ENCODE results near the gene ENTPD3.

Gene ENTPD3

GRCh38 chr3:40455328-40455727 lies 68.3 kb downstream of the ENTPD3 start:
- no peak for TF ChIP-seq CTCF (IDR thresholded peaks at IDR 0.05)

GRCh38 chr3:40456279-40456939 lies 69.4 kb downstream of the ENTPD3 start:
- no peak for TF ChIP-seq CTCF (IDR thresholded peaks at IDR 0.05)

- TF ChIP-seq CTCF (IDR thresholded peaks at IDR 0.05), result no peak
Measured at GRCh38 chr3:40456940-40457823, 70.2 kb downstream of the ENTPD3 start, which contains the start of gene RPL14. Gene RPL14 (plus strand): TSS chr3:40457339. CDS start chr3:40457472, 133 bp downstream.

GRCh38 chr3:40458473-40458872 lies 71.5 kb downstream of the ENTPD3 start:
- no peak for TF ChIP-seq CTCF (IDR thresholded peaks at IDR 0.05)

- no peak for TF ChIP-seq CTCF (IDR thresholded peaks at IDR 0.05)
Measured at GRCh38 chr3:40461161-40461560, 74.2 kb downstream of the ENTPD3 start.

GRCh38 chr3:40463579-40463978 lies 76.6 kb downstream of the ENTPD3 start:
- TF ChIP-seq CTCF (IDR thresholded peaks at IDR 0.05), result no peak

- TF ChIP-seq CTCF (IDR thresholded peaks at IDR 0.05), result no peak
Measured at GRCh38 chr3:40464339-40465110, 77.5 kb downstream of the ENTPD3 start.
